GM12891 (cell line): ENCODE measurements around the gene CCNL1.

ENCODE experiments used
- POLR2AphosphoS5 ChIP-seq: IDR thresholded peaks from 2 replicates; pipeline ENCODE4 v1.6.1; 2011; ENCODE audit warnings: low read depth, low read length, control low read depth
- SPI1 ChIP-seq: IDR thresholded peaks from 2 replicates; pipeline ENCODE4 v1.6.1; 2011; ENCODE audit warnings: low read depth, low read length, control low read depth
- TAF1 ChIP-seq: IDR thresholded peaks from 2 replicates; pipeline ENCODE4 v1.6.1; 2011; ENCODE audit warnings: low read depth, low read length, control low read depth

DNA sequence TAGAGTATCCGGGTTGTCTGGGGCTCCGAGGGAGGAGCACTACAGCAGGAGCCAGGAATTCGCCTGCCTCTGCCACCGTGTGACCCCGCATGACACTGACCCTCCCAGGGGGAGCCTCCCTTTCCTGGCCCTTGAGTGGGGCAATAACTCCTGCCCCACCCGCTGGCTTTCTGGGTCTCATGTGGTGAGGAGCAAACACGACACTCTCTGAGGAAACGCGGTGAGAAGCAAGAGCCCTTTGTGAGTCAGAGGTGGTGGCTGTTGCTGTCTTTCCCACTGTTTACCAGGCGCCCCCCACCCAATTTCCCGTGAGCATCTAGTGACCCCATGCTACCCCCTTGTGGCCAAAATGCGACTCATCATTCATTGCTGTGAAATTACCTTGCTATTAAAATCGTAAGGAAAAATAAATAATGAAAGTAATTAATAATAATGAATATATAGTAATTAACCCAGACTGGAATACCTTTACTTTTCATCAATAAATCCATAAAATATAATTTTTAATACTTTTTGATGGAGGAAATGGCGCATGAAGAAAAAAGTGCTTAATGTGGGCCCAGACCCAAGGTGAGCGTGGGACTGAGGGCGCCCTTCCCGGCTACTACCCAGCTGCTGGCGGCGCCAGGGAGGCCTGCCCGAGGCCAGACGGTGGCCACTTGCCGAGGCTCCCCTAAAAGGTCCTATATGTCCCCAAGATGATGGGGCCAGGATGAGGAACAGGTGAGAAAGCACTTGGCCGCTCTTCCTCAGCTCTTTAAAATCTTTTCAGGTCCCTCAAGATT, 29.3 kb downstream of the CCNL1 start:
- TF ChIP-seq SPI1 (no peak), POLR2AphosphoS5 (no peak), TAF1 (no peak)
